Measurements from ENCODE around the gene ATG4B.

GRCh38 chr2:241659150-241659739 lies 21.8 kb downstream of the ATG4B start:
- TF ChIP-seq EZH2phosphoT487 (IDR thresholded peaks at IDR 0.05; ENCODE audit: insufficient read depth, low read depth) (no peak), EZH2 (IDR thresholded peaks at IDR 0.05; ENCODE audit: insufficient read depth, poor library complexity, severe bottlenecking) (no peak)
